Heart right ventricle (tissue), 16 donors: Measurements from ENCODE around the gene HIVEP3. TPM values are rescaled to one million over a fixed set of nuclear protein-coding genes. Genes with fewer than 3 reads are reported as not detected.

Source experiments
- ATAC-seq, 8 donors: fragments of 200-7000 bp; cut with Tn5 transposase; one replicate each; pipeline ENCODE4 v1.9.1; 2020; ENCODE audit warnings: mild to moderate bottlenecking in 8 of 8, moderate library complexity in 8 of 8, moderate number of reproducible peaks in 1 of 8
- DNase-seq, 2 donors: peaks; one replicate each; pipeline ENCODE4 v3.0.0-alpha.2; 2020
- H3K27ac ChIP-seq, 10 donors: fragments of 200-600 bp; sonication (generic) in 2 of 10; one replicate each; pipeline versions ENCODE4 v1.5.0 to v1.8.0; 2020 to 2022; ENCODE audit warnings: mild to moderate bottlenecking in 3 of 10
- H3K27me3 ChIP-seq, 7 donors: fragments of 200-600 bp; one replicate each; pipeline ENCODE4 v1.8.0; 2021 to 2022; ENCODE audit warnings: mild to moderate bottlenecking in 2 of 7
- H3K36me3 ChIP-seq, 9 donors: fragments of 200-600 bp; sonication (generic) in 1 of 9; one replicate each; pipeline versions ENCODE4 v1.5.0 to v1.8.0; 2020 to 2022; ENCODE audit warnings: mild to moderate bottlenecking in 2 of 9
- H3K4me1 ChIP-seq, 9 donors: fragments of 200-600 bp; sonication (generic) in 1 of 9; one replicate each; pipeline versions ENCODE4 v1.5.0 to v1.8.0; 2020 to 2022; ENCODE audit warnings: mild to moderate bottlenecking in 4 of 9
- H3K4me3 ChIP-seq, 10 donors: fragments of 200-600 bp; sonication (generic) in 2 of 10; one replicate each; pipeline versions ENCODE4 v1.5.0 to v1.8.0; 2020 to 2022; ENCODE audit warnings: mild to moderate bottlenecking in 7 of 10, moderate library complexity in 2 of 10
- H3K9me3 ChIP-seq, 11 donors: fragments of 200-600 bp in 10 of 11; sonication (generic) in 2 of 11; one replicate each; pipeline versions ENCODE4 v1.5.0 to v1.8.0; 2013 to 2022; ENCODE audit warnings: mild to moderate bottlenecking in 2 of 11, control low read depth in 1 of 11, moderate library complexity in 1 of 11
- CTCF ChIP-seq, 9 donors: fragments of 200-600 bp; sonication (generic) in 2 of 9; IDR thresholded peaks; one replicate each; pipeline versions ENCODE4 v1.5.0 to v1.8.0; 2021 to 2022; ENCODE audit warnings: antibody characterized with exemption in 9 of 9, mild to moderate bottlenecking in 5 of 9, moderate library complexity in 1 of 9
- WGBS, 2 donors: extraction: QIAGEN DNeasy Blood & Tissue Kit; methylation state at CpG; one replicate each; pipeline ENCODE4 v1.1.7; 2013; ENCODE audit warnings: inconsistent platforms in 1 of 2; 5-methylcytosine and 5-hydroxymethylcytosine counted together
- intact Hi-C, 10 donors: fragments of 100-400 bp; cut with DNase I; formaldehyde crosslinking; loops; one replicate each; pipeline versions ENCODE4 v1.11.1 to v1.14.2; 2022
- polyA plus RNA-seq, 2 donors: library from polyadenylated mRNA; stranded (reverse); fragments of 200-250 nt; gene quantifications; one replicate each; pipeline ENCODE4 v1.2.3, GENCODE V29; 2013
- total RNA-seq, 10 donors: library from RNA; stranded (reverse); fragmentation: NEBNext Ultra II Directional in 3 of 10; extraction: Animal tissue kit (Norgen Biotek cat#: 25700) in 3 of 10; gene quantifications; one replicate each; pipeline versions ENCODE4 v1.2.1 to v1.2.4, GENCODE V29; 2021 to 2023
- donor health status: Arrhythmogenic right ventricular cardiomyopathy.
- donor health status: ischemic (EF 13 %, LVEDD 7.1; RV severe dilation, severe dysfunction).
- donor health status: healthy with polysubstance abuse.
- donor health status: DM: no; HTN: yes; CAD: no.
- donor health status: DM: no; HTN: no; CAD: no.
- donor health status: ischemic (EF 25% LVEDD 6.9; RV normal size, moderate dysfunction).
- donor health status: ischemic (EF 25% LVEDD 5.7; RV mildly dilated, moderate dysfunction).
- donor health status: healthy.
- donor health status: DM: yes; HTN: yes; CAD: no.
- donor health status: Ischemic cardiomyopathy.
- donor health status: ischemic (EF 35%, LVEDD 5.7; RV mildly dilated, moderate dysfunction).
- donor health status: nonischemic (EF 11% LVEDD 7.7; RV severe dilation, severe dysfunction).
- donor health status: DM: yes; HTN: yes; CAD: no.
- donor health status: PGD.
- donor health status: ischemic (EF 29% LVEDD 5.4; RV normal size, mild dysfunction).
- donor health status: nonischemic (EF 23%, LVEDD 6.1; RV moderate dilation, normal function).

Gene HIVEP3
- total and polyA plus RNA-seq, 12 donors: 2.6 to 7.5 (median 5.2) TPM

- peaks cover 15 to 72% (median 42%) of the 10 kb centered on the region in 9 donors for H3K4me1 ChIP-seq
- 36% methylated on average over 23 of the region's 23 CpGs for WGBS, 2 donors
- peak overlapping the region in 1 of 10 donors; percentile 10 for H3K4me3 ChIP-seq
- H3K36me3 ChIP-seq: no peaks in the 10 kb centered on the region
- TF ChIP-seq CTCF (IDR thresholded peaks at IDR 0.05): no peak
- ATAC-seq: peak in 1 of 8 donors; percentile 2
- intact Hi-C loops: no loop called here
- H3K9me3 ChIP-seq: no peaks in the 10 kb centered on the region
- H3K27ac ChIP-seq: peak overlapping the region in 9 of 10 donors; percentile 36 to 81 (median 73)
- H3K27me3 ChIP-seq: peaks cover 0 to 9% (median 0%) of the 10 kb centered on the region in 7 donors
- no peak for DNase-seq
Measured at GRCh38 chr1:41486371-41487125, 432.2 kb downstream of the HIVEP3 start.

- Histone ChIP-seq H3K9me3 (no peaks in the 10 kb centered on the region), H3K4me3 (no peak overlapping the region), H3K27me3 (peaks cover 0 to 9% (median 0%) of the 10 kb centered on the region in 7 donors), H3K27ac (peak overlapping the region in 3 of 10 donors; percentile 73 to 81 (median 75)), H3K4me1 (peaks cover 15 to 69% (median 39%) of the 10 kb centered on the region in 9 donors), H3K36me3 (no peaks in the 10 kb centered on the region)
- ATAC-seq (no peak), DNase-seq (no peak)
- 66 to 72% methylated on average over 4 of the region's 4 CpGs for WGBS, 2 donors
- no peak for TF ChIP-seq CTCF (IDR thresholded peaks at IDR 0.05)
- intact Hi-C loops: no loop called here
Measured at GRCh38 chr1:41486053-41486370, 432.7 kb downstream of the HIVEP3 start.

- intact Hi-C loops: no loop called here
- no peaks in the 10 kb centered on the region for H3K36me3 ChIP-seq
- no peaks in the 10 kb centered on the region for H3K9me3 ChIP-seq
- H3K27me3 ChIP-seq: peaks cover 0 to 9% (median 0%) of the 10 kb centered on the region in 7 donors
- WGBS, 2 donors: 36 to 58% methylated on average over 5 of the region's 5 CpGs
- no peak for TF ChIP-seq CTCF (IDR thresholded peaks at IDR 0.05)
- H3K4me3 ChIP-seq: no peak overlapping the region
- H3K27ac ChIP-seq: no peak overlapping the region
- no peak for DNase-seq
- no peak for ATAC-seq
- H3K4me1 ChIP-seq: peaks cover 15 to 65% (median 37%) of the 10 kb centered on the region in 9 donors
Measured at GRCh38 chr1:41485605-41486004, 433.1 kb downstream of the HIVEP3 start.

- intact Hi-C loops: no loop called here
- DNase-seq (peak; percentile 54 to 68), ATAC-seq (peak; percentile 42 to 83 (median 76))
- WGBS, 2 donors: 39 to 51% methylated on average over 27 of the region's 27 CpGs
- H3K9me3 ChIP-seq: no peaks in the 10 kb centered on the region
- peak within 1 kb of the TSS in 2 of 10 donors; percentile 22 to 61 for H3K27ac ChIP-seq
- peak in 5 of 9 donors; percentile 21 to 44 (median 36) for TF ChIP-seq CTCF (IDR thresholded peaks at IDR 0.05)
- peaks cover 0 to 9% (median 0%) of the 10 kb centered on the region in 7 donors for H3K27me3 ChIP-seq
- H3K4me1 ChIP-seq: peaks cover 15 to 62% (median 37%) of the 10 kb centered on the region in 9 donors
- no peaks in the 10 kb centered on the region for H3K36me3 ChIP-seq
- H3K4me3 ChIP-seq: peak within 1 kb of the TSS in 1 of 10 donors; percentile 5
Measured at GRCh38 chr1:41484402-41485241, 434.1 kb downstream of the HIVEP3 start, which contains the start of gene EDN2. Gene EDN2 (minus strand): TSS chr1:41484683. CDS start chr1:41484601, 82 bp downstream.
